A673 (cell line): ENCODE data around the gene MRPL33. TPM values are rescaled to one million over a fixed set of nuclear protein-coding genes. Genes with fewer than 3 reads are reported as not detected.

Experiments used
- BruUV-seq: library from RNA; stranded (reverse); fragments of 400-500 nt; replicated peaks from 2 replicates; lab custom pipeline; 2021; lab: Mats Ljungman, UMichigan
- CTCF ChIA-PET: fragments of 300-600 bp; sonication (Branson Sonifier 250); formaldehyde crosslinking; loops from one replicate; lab custom pipeline; 2022; ENCODE audit warnings: antibody characterized with exemption; lab: Charles Lee
- POLR2A ChIA-PET: fragments of 300-600 bp; sonication (Branson Sonifier 250); formaldehyde crosslinking; loops from one replicate; lab custom pipeline; 2022; ENCODE audit warnings: antibody characterized with exemption; ENCODE audit not compliant: low non-redundant PET; lab: Charles Lee
- DNase-seq: peaks from one replicate; pipeline ENCODE4 v3.0.0-alpha.2; 2015; ENCODE audit warnings: low spot score
- H3K27ac ChIP-seq: fragments of 200-600 bp; sonication (generic); 2 replicates; pipeline ENCODE4 v1.5.1; 2016; ENCODE audit warnings: mixed run types, low read depth, mild to moderate bottlenecking, mixed read lengths, antibody characterized with exemption, low read length; ENCODE audit not compliant: poor library complexity, severe bottlenecking
- H3K27me3 ChIP-seq: fragments of 200-600 bp; sonication (generic); replicated peaks from 2 replicates; pipeline ENCODE4 v1.6.1; 2017; ENCODE audit warnings: mixed run types, low read depth, mild to moderate bottlenecking, mixed read lengths, antibody characterized with exemption, low read length; ENCODE audit not compliant: insufficient read depth, poor library complexity
- H3K36me3 ChIP-seq: fragments of 200-600 bp; sonication (generic); 2 replicates; pipeline ENCODE4 v1.6.1; 2016; ENCODE audit warnings: mixed run types, mild to moderate bottlenecking, mixed read lengths, antibody characterized with exemption, low read length; ENCODE audit not compliant: insufficient read depth, poor library complexity, severe bottlenecking
- H3K4me1 ChIP-seq: fragments of 200-600 bp; sonication (generic); 2 replicates; pipeline ENCODE4 v1.6.1; 2017; ENCODE audit warnings: mixed run types, mild to moderate bottlenecking, mixed read lengths, antibody characterized with exemption, low read length; ENCODE audit not compliant: insufficient read depth, poor library complexity, severe bottlenecking
- H3K4me3 ChIP-seq: fragments of 200-600 bp; sonication (generic); 2 replicates; pipeline ENCODE4 v1.5.1; 2016; ENCODE audit warnings: low read depth, mixed run types, mild to moderate bottlenecking, mixed read lengths, low read length; ENCODE audit not compliant: poor library complexity, severe bottlenecking
- H3K9me3 ChIP-seq: fragments of 200-600 bp; sonication (generic); 2 replicates; pipeline ENCODE4 v1.6.1; 2016; ENCODE audit warnings: mixed run types, low read depth, mild to moderate bottlenecking, mixed read lengths, antibody characterized with exemption, low read length; ENCODE audit not compliant: poor library complexity, severe bottlenecking
- EZH2 ChIP-seq: fragments of 200-600 bp; sonication (generic); IDR thresholded peaks from 2 replicates; pipeline ENCODE4 v1.6.1; 2017; ENCODE audit warnings: borderline replicate concordance, low read depth, mild to moderate bottlenecking, mixed read lengths, antibody characterized with exemption, low read length; ENCODE audit not compliant: poor library complexity, severe bottlenecking
- intact Hi-C: fragments of 100-400 bp; cut with micrococcal nuclease; formaldehyde crosslinking; loops from one replicate; pipeline ENCODE4 v1.10.0; 2022; ENCODE audit not compliant: unreplicated experiment
- total RNA-seq: library from RNA; stranded (reverse); gene quantifications from 2 replicates; pipeline ENCODE4 v1.2.3, GENCODE V29; 2021
- TF ChIP-seq, protein P1 (sequence below): fragments of 300-800, 200-600 bp; sonication (generic); conservative IDR thresholded peaks from 2 replicates; pipeline ENCODE4 v1.5.1; 2017; ENCODE audit warnings: low read depth, mild to moderate bottlenecking, antibody characterized with exemption, low read length, moderate library complexity, mixed read lengths

Gene MRPL33
- total RNA-seq, 1 experiment from 2014 or later = 68.1 TPM

DNA sequence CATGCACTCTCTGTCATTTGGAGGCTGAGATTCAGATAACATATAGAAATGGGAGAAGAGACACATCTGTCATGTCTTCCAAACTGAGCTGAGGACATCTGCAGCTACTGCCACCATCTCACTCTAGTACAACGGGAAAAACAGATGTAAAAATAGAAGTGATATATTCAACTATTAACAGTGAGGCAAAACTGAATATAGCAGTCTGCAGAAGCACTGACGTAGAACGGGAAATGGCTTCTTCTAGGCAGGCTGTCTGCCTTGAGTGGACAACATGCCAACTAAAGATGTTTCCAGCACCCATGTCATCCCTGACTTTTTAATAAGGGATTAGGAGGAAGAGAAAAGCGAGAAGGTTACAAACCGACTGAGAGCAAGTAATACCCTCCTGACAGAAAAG, 51.6 kb downstream of the MRPL33 start:
- peaks cover 6% of the 10 kb centered on the region for H3K9me3 ChIP-seq
- intact Hi-C loops = no loop called here
- no peaks in the 10 kb centered on the region for H3K4me1 ChIP-seq
- no peaks in the 10 kb centered on the region for H3K27me3 ChIP-seq
- CTCF ChIA-PET = no interaction called here
- BruUV-seq = no TSS peak
- no peaks in the 10 kb centered on the region for H3K36me3 ChIP-seq
- POLR2A ChIA-PET = no interaction called here
- no peak for DNase-seq
- no peak overlapping the region for H3K4me3 ChIP-seq
- TF ChIP-seq EZH2 = no peak
- TF ChIP-seq, protein P1, sequence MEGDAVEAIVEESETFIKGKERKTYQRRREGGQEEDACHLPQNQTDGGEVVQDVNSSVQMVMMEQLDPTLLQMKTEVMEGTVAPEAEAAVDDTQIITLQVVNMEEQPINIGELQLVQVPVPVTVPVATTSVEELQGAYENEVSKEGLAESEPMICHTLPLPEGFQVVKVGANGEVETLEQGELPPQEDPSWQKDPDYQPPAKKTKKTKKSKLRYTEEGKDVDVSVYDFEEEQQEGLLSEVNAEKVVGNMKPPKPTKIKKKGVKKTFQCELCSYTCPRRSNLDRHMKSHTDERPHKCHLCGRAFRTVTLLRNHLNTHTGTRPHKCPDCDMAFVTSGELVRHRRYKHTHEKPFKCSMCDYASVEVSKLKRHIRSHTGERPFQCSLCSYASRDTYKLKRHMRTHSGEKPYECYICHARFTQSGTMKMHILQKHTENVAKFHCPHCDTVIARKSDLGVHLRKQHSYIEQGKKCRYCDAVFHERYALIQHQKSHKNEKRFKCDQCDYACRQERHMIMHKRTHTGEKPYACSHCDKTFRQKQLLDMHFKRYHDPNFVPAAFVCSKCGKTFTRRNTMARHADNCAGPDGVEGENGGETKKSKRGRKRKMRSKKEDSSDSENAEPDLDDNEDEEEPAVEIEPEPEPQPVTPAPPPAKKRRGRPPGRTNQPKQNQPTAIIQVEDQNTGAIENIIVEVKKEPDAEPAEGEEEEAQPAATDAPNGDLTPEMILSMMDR = no peak
- H3K27ac ChIP-seq = no peak overlapping the region

DNA sequence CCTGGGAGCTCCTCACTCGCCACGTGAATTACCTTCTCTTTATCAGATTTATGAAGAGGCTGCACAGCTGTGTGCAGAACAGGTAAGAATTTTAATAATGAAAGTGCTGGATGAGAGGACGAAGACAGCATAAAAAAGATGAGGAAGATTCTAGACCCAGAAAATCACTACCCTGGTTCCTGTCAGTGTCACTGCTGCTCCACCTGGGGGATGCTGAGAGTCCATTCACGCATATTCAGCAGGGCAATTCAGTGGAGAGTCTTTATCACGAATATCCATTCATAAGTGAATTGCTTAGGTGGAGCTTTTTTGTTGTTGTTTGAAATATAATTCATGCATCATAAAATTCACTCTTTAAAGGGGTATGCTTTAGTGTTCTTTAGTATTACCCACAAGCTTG, 52.0 kb downstream of the MRPL33 start:
- ChIA-PET CTCF (no interaction called here), POLR2A (no interaction called here)
- no TSS peak for BruUV-seq
- intact Hi-C loops = no loop called here
- Histone ChIP-seq H3K9me3 (peaks cover 6% of the 10 kb centered on the region), H3K4me1 (no peaks in the 10 kb centered on the region), H3K27me3 (no peaks in the 10 kb centered on the region), H3K36me3 (no peaks in the 10 kb centered on the region), H3K27ac (no peak overlapping the region), H3K4me3 (no peak overlapping the region)
- no peak for TF ChIP-seq EZH2
- TF ChIP-seq, protein P1 = no peak
- no peak for DNase-seq

DNA sequence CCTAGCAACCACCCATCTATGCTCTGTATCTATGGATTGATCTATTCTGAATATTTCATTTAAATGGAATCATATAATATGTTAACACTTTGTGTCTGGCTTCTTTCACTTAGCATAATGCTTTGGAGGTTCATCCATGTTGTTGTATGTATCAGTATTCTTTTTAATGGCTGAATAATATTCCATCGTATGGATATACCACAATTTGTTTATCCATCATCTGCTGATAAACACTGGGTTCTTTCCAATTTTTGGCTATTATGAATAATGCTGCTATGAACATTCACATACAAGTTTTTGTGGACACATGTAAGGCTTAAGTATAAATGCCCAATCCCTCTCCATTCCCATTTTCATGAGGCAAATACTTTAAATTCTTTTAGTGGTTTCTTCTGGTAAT, 52.9 kb downstream of the MRPL33 start:
- intact Hi-C loops = no loop called here
- TF ChIP-seq EZH2 = no peak
- TF ChIP-seq, protein P1 = no peak
- Histone ChIP-seq H3K4me1 (no peaks in the 10 kb centered on the region), H3K36me3 (no peaks in the 10 kb centered on the region), H3K9me3 (peaks cover 6% of the 10 kb centered on the region), H3K27me3 (no peaks in the 10 kb centered on the region), H3K27ac (no peak overlapping the region), H3K4me3 (no peak overlapping the region)
- no TSS peak for BruUV-seq
- POLR2A ChIA-PET = no interaction called here
- CTCF ChIA-PET = no interaction called here
- no peak for DNase-seq
